ENCODE data around the gene ZNF276.

The ZNF276 gene

GRCh38 chr16:89712274-89712781, 9.0 kb upstream of the ZNF276 start:
- DNase-seq, result no peak

DNA sequence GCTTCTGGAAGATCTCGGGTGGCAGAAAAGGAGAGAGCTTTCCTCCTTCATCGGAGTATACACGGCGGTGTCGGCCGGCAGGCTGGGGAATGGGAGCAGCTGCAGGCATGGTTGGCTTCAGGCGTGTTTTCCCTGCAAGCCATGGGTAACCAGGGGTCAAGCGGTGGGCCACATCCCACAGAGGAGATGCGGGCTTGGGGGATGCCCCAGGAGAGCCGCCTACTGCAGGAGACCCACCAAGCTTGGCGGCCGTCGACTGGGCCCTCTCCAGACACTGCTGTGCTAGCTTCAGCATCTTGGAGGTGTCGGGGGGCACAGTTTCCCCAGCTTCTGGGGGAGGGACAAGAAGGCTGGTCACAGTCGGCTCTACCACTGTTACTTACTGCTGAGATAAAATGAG, 4.8 kb upstream of the ZNF276 start:
- DNase-seq, result no peak

- DNase-seq, result no peak
Observed at GRCh38 chr16:89716916-89717687, 4.2 kb upstream of the ZNF276 start.

- no peak for DNase-seq
Observed at GRCh38 chr16:89717688-89718505, 3.4 kb upstream of the ZNF276 start.

DNA sequence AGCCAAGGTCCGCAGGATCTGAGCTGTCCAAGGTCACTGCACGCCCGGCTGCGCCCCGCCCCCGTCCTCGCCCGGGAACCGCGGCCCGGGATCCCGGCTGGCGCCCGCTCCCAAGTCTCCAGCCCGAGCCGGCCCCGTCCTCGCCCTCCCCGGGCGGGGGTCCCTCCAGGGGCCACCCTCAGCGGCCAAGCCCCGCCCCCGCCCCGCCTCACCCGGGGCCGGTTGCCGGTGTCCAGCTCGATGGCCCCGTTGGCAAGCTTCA, 855 bp upstream of the ZNF276 start:
- DNase-seq, result no peak

GRCh38 chr16:89721546-89722391, 432 bp downstream of the ZNF276 start:
- no peak for DNase-seq

- no peak for DNase-seq
Observed at GRCh38 chr16:89722392-89723278, 1.3 kb downstream of the ZNF276 start.

DNA sequence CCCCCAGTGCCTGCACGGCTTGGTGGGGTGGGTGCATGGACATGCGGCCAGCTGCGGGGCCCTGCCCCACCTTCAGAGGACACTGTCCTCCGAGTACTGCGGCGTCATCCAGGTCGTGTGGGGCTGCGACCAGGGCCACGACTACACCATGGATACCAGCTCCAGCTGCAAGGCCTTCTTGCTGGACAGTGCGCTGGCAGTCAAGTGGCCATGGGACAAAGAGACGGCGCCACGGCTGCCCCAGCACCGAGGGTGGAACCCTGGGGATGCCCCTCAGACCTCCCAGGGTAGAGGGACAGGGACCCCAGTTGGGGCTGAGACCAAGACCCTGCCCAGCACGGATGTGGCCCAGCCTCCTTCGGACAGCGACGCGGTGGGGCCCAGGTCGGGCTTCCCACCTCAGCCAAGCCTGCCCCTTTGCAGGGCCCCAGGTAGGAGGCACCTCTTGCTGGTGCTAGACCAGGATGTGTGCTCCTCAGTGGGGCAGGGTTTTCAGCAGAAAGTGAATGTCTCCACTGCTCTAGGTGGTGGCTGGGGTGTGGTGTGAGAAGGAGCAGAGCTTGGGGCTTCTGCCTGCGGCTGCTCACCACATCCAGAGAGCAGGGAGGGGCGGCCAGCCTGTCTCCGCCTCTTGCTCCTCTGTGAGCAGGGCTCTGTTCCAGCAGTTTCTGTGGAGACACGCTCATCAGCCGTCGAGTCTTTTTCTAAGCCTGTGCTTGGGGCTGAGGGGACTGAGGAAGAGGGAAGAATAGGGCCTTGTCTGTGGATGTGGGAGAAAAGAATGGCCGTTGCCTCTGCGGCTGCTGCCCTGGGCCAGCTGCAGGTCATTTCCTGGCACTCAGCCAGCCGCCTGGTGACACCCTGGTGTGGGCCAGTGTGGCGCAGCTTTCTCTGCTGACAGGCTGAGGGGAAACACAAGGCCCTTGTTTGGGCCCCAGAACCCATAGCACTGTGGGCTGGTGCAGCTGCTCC, 2.2 kb downstream of the ZNF276 start:
- no peak for DNase-seq

DNA sequence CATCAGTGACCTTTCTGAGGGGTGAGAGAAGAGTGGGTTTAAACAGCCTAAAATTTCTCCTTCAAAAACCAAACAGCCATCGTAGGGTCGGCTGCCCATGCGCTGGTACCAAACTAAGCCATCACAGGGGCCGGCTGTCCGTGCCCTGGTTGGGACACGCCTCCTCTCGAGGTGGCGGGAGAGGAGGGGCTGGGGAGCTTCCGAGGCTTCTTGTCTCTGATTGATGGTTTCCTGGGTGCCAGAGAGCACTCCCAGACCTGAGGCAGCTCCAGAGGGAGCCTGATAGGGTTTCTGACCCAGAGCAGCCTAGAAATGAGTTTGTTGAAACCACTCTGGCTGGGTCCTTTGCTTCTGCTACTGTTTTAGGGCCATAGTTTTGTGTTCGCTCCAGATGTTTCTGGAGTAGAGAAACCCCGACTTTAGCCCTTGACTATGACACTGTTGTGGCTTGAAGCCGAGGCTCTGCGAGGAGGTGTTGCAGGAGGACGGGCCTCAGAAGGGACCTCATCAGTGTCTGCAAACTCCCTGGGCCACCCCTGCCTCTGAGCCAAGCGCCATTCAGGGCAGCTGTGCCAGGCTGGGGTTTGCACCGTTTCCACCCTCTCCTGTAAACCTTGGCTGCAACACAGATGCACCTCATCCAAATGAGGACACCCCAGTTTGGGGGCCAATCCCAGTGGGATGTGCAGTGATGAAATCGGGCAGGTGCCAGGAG, 6.2 kb downstream of the ZNF276 start:
- no peak for DNase-seq

GRCh38 chr16:89729293-89729692, 8.0 kb downstream of the ZNF276 start:
- DNase-seq, result no peak

DNA sequence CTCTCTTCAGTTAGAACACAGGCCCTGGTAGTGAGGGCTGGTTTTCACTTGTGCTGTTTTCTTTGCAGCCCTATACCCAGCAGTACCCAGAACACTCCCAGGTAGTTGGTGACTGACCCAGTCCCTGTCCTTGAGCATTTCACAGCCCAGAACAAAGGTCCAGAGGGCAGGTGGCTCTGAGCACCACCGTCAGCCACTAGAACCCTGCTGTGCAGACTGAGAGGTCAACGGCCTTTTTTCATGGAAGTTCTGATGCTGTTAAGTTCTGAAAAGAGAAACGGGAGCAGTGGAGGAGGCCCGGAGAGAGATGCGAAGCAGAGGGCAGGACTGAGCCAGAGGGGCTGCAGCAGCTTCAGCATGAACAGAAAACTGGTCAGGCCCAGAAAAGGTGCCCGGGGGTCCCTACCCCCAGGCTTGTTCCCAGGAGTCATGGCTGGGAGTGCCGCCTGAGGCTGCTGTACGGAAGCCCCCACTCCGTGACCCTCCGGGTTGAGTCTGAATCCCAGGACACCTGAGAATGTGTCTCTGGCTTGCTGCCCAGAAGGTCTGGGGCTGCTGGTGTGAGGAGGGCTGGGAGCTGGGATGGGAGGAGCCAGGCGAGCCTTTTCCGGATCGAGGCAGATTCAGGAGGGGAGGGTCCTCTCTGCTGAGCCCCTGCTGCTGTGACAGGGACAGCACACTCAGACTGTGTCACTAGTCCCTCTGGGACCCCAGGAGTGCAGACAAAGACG, 8.7 kb downstream of the ZNF276 start:
- no peak for DNase-seq

DNA sequence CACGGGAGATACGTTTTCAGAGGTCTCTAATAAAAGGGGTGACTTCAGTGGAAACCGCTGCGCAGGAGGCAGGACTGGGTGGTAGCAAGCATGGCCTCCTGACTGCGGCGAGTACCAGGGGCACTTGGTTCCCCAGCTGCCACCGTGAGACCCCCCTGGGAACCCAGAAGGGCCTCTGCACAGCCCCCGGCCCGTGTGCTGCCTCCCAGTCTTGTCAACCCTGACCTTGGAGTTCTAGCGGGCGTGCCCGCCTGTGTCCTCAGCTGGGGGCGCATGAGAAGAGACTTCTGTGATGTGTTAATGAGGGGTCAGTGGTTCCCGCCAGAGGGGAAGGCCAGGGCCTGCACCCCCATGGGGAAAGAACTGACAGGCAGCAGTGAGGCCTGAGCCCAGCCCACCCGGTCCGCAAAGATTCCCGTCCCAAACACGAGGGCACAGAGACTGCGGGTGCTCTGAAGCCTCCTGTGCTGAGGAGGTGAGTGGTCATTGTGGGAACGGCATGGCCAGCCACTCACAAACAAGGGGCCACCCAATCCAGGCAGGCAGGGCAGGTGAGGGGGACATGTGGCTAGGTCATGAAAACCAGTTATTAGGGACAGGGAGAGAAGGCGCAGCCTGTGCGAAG, 9.4 kb downstream of the ZNF276 start:
- no peak for DNase-seq

GRCh38 chr16:89732142-89732917, 11.0 kb downstream of the ZNF276 start:
- DNase-seq, result no peak

- DNase-seq, result no peak
Observed at GRCh38 chr16:89732918-89733242, 11.5 kb downstream of the ZNF276 start.

GRCh38 chr16:89733322-89733721, 12.0 kb downstream of the ZNF276 start:
- DNase-seq, result no peak

GRCh38 chr16:89733792-89734191, 12.5 kb downstream of the ZNF276 start:
- no peak for DNase-seq

DNA sequence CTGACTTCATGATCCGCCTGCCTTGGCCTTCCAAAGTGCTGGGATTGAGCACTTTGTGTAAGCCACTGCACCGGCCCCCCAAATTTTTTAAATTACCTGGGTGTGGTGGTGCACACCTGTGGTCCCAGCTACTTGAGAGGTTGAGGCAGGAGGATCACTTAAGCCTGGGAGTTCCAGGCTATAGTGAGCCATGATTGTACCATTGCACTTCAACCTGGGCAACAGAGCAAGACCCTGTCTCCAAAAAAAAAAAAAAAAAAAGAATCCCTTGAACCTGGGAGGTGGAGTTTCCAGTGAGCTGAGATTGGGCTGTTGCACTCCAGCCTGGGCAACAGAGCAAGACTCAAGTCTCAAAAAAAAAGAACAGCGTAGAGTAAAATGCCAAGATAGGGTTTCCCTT, 15.2 kb downstream of the ZNF276 start:
- no peak for DNase-seq

DNA sequence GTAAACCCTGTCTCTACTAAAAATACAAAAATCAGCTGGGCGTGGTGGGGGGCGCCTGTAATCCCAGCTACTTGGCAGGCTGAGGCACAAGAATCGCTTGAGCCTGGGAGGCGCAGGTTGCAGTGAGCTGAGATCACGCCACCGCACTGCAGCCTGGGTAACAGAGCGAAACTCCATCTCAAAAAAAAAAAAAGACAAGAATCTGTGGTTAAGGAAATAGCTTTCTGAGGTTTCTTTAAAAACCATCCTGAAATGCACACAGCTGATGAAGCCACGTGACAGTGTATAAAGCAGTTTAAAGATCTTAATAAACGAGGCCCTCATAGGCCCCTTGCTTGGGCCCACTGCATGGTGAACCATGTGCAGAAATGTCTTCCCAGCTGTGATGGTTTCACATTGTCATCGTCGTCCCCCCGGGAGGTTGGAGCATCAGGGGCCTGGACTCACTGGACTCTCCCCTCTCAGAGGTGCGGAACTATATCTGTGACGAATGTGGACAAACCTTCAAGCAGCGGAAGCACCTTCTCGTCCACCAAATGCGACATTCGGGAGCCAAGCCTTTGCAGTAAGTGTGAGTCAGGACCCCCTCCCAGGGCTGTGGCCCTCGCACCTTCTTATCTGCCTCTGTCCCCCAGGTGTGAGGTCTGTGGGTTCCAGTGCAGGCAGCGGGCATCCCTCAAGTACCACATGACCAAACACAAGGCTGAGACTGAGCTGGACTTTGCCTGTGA, 16.2 kb downstream of the ZNF276 start:
- DNase-seq, result no peak
